Neuronal stem cell (in vitro differentiated cells): ENCODE data around the gene BCAR1.
A peak's percentile ranks its signal among the peaks of the same experiment; 100 is the strongest.

Experiments used
- DNase-seq: peaks from one replicate; pipeline ENCODE4 v3.0.0-alpha.2; 2013; ENCODE audit warnings: low spot score
- H2AFZ ChIP-seq: one replicate; pipeline ENCODE4 v1.6.1; 2013; ENCODE audit warnings: mild to moderate bottlenecking, low read length, inconsistent platforms
- H2AK5ac ChIP-seq: 2 replicates; pipeline ENCODE4 v1.6.1; 2013; ENCODE audit warnings: low read depth, mild to moderate bottlenecking, inconsistent platforms, low read length, moderate library complexity, mixed read lengths
- H2BK120ac ChIP-seq: 2 replicates; pipeline ENCODE4 v1.6.1; 2013; ENCODE audit warnings: low read depth, mild to moderate bottlenecking, inconsistent platforms, low read length, moderate library complexity, mixed read lengths
- H2BK12ac ChIP-seq: one replicate; pipeline ENCODE4 v1.6.1; 2013; ENCODE audit warnings: low read length, inconsistent platforms
- H2BK15ac ChIP-seq: 2 replicates; pipeline ENCODE4 v1.6.1; 2013; ENCODE audit warnings: mild to moderate bottlenecking, low read length, inconsistent platforms, mixed read lengths
- H2BK5ac ChIP-seq: one replicate; pipeline ENCODE4 v1.6.1; 2013; ENCODE audit warnings: inconsistent platforms, mild to moderate bottlenecking, low read length, moderate library complexity
- H3K14ac ChIP-seq: one replicate; pipeline ENCODE4 v1.6.1; 2013; ENCODE audit warnings: low read length, inconsistent platforms
- H3K18ac ChIP-seq: 2 replicates; pipeline ENCODE4 v1.6.1; 2013; ENCODE audit warnings: low read length, inconsistent platforms
- H3K23ac ChIP-seq: 2 replicates; pipeline ENCODE4 v1.6.1; 2013; ENCODE audit warnings: low read depth, mild to moderate bottlenecking, mixed read lengths, low read length, inconsistent platforms; ENCODE audit not compliant: poor library complexity
- H3K27ac ChIP-seq: replicated peaks from 3 replicates; pipeline ENCODE4 v1.5.1; 2013; ENCODE audit warnings: low read length, inconsistent platforms
- H3K27me3 ChIP-seq, 3 experiments: 2 replicates each; pipeline ENCODE4 v1.6.1; 2013; ENCODE audit warnings: low read length in 3 of 3, mild to moderate bottlenecking in 2 of 3, inconsistent platforms in 1 of 3, low read depth in 1 of 3, mixed read lengths in 1 of 3, moderate library complexity in 1 of 3; ENCODE audit not compliant: control insufficient read depth in 3 of 3, insufficient read depth in 3 of 3
- H3K36me3 ChIP-seq, 2 donors: replicated peaks in 1 of 2; 2 replicates each; pipeline ENCODE4 v1.6.1; 2013; ENCODE audit warnings: low read length in 2 of 2; ENCODE audit not compliant: control insufficient read depth in 2 of 2, insufficient read depth in 2 of 2
- H3K4ac ChIP-seq: 2 replicates; pipeline ENCODE4 v1.6.1; 2013; ENCODE audit warnings: inconsistent platforms, mild to moderate bottlenecking, low read length, moderate library complexity
- H3K4me1 ChIP-seq, 2 donors: 1 replicate in 1 of 2; 2 replicates in 1 of 2; pipeline ENCODE4 v1.6.1; 2013; ENCODE audit warnings: low read length in 2 of 2, low read depth in 1 of 2; ENCODE audit not compliant: control insufficient read depth in 2 of 2, insufficient read depth in 1 of 2
- H3K4me2 ChIP-seq: one replicate; pipeline ENCODE4 v1.6.1; 2013; ENCODE audit warnings: mild to moderate bottlenecking, low read length, inconsistent platforms; ENCODE audit not compliant: insufficient read depth, poor library complexity, severe bottlenecking
- H3K4me3 ChIP-seq, 2 donors: 2 replicates each; pipeline ENCODE4 v1.5.1; 2013; ENCODE audit warnings: low read length in 2 of 2, mild to moderate bottlenecking in 2 of 2, inconsistent platforms in 1 of 2, moderate library complexity in 1 of 2
- H3K79me1 ChIP-seq: one replicate; pipeline ENCODE4 v1.6.1; 2013; ENCODE audit warnings: low read depth, mild to moderate bottlenecking, inconsistent platforms, low read length, moderate library complexity
- H3K9ac ChIP-seq: one replicate; pipeline ENCODE4 v1.6.1; 2013; ENCODE audit warnings: mild to moderate bottlenecking, low read depth, low read length, inconsistent platforms; ENCODE audit not compliant: poor library complexity
- H3K9me3 ChIP-seq, 2 donors: replicated peaks in 1 of 2; 2 replicates each; pipeline versions ENCODE3 to v1.6.1; 2013; ENCODE audit warnings: low read length in 2 of 2, mild to moderate bottlenecking in 2 of 2, inconsistent platforms in 1 of 2, low read depth in 1 of 2, mixed read lengths in 1 of 2, moderate library complexity in 1 of 2; ENCODE audit not compliant: control insufficient read depth in 2 of 2, insufficient read depth in 1 of 2
- H4K8ac ChIP-seq: one replicate; pipeline ENCODE4 v1.6.1; 2013; ENCODE audit warnings: low read depth, mild to moderate bottlenecking, inconsistent platforms, low read length, moderate library complexity
- H4K91ac ChIP-seq: one replicate; pipeline ENCODE4 v1.6.1; 2013; ENCODE audit warnings: low read length, low read depth, mild to moderate bottlenecking, inconsistent platforms; ENCODE audit not compliant: poor library complexity
- WGBS, 2 donors: extraction: QIAGEN DNeasy Blood & Tissue Kit; methylation state at CpG; one replicate each; pipeline ENCODE4 v1.1.7; 2013; ENCODE audit warnings: missing lambda C conversion rate in 2 of 2, mixed read lengths in 1 of 2; ENCODE audit not compliant: insufficient read length in 2 of 2, insufficient replicate concordance in 1 of 2; ENCODE audit errors: extremely low coverage in 2 of 2; 5-methylcytosine and 5-hydroxymethylcytosine counted together

BCAR1 gene

GRCh38 chr16:75289189-75289588 lies 37.8 kb upstream of the BCAR1 start:
- Histone ChIP-seq H3K9ac (no peak overlapping the region), H3K4me2 (no peak overlapping the region), H2BK5ac (no peak overlapping the region), H3K79me1 (no peaks in the 10 kb centered on the region), H2BK120ac (no peak overlapping the region), H3K9me3 (no peaks in the 10 kb centered on the region), H3K4ac (no peak overlapping the region), H3K4me1 (peaks cover 6 to 10% of the 10 kb centered on the region in 2 donors), H2AK5ac (no peak overlapping the region), H3K18ac (no peak overlapping the region), H2BK12ac (no peak overlapping the region), H3K4me3 (no peak overlapping the region), H4K91ac (no peak overlapping the region), H2AFZ (no peak overlapping the region), H3K27me3 (no peaks in the 10 kb centered on the region), H3K23ac (no peak overlapping the region), H3K14ac (no peak overlapping the region), H4K8ac (no peak overlapping the region), H3K27ac (no peak overlapping the region), H3K36me3 (peaks cover 13 to 74% of the 10 kb centered on the region in 2 donors), H2BK15ac (no peak overlapping the region)
- DNase-seq, result no peak

GRCh38 chr16:75288596-75289120 lies 37.2 kb upstream of the BCAR1 start:
- 100% methylated on average over 4 of the region's 10 CpGs; no CpG with 5 or more reads in 1 of the 2 donors for WGBS, 2 donors
- Histone ChIP-seq H3K79me1 (no peaks in the 10 kb centered on the region), H3K27me3 (no peaks in the 10 kb centered on the region), H3K36me3 (peaks cover 12 to 68% of the 10 kb centered on the region in 2 donors), H4K8ac (no peak overlapping the region), H4K91ac (no peak overlapping the region), H3K4me1 (peaks cover 6 to 10% of the 10 kb centered on the region in 2 donors), H3K9me3 (no peaks in the 10 kb centered on the region), H3K27ac (no peak overlapping the region), H3K18ac (no peak overlapping the region), H3K14ac (no peak overlapping the region), H2BK5ac (no peak overlapping the region), H2AK5ac (no peak overlapping the region), H3K4me3 (no peak overlapping the region), H2AFZ (no peak overlapping the region), H2BK120ac (no peak overlapping the region), H3K9ac (no peak overlapping the region), H3K23ac (no peak overlapping the region), H3K4ac (no peak overlapping the region), H3K4me2 (no peak overlapping the region), H2BK15ac (no peak overlapping the region), H2BK12ac (no peak overlapping the region)
- no peak for DNase-seq

- Histone ChIP-seq H3K9ac (no peak overlapping the region), H4K91ac (no peak overlapping the region), H3K4ac (no peak overlapping the region), H3K14ac (peak overlapping the region; percentile 15), H3K23ac (no peak overlapping the region), H3K27ac (no peak overlapping the region), H2BK120ac (no peak overlapping the region), H2BK5ac (no peak overlapping the region), H2AFZ (no peak overlapping the region), H2AK5ac (no peak overlapping the region), H3K18ac (no peak overlapping the region), H2BK12ac (no peak overlapping the region), H3K27me3 (no peaks in the 10 kb centered on the region), H3K9me3 (no peaks in the 10 kb centered on the region), H4K8ac (no peak overlapping the region), H2BK15ac (no peak overlapping the region), H3K36me3 (peaks cover 12 to 64% of the 10 kb centered on the region in 2 donors), H3K4me1 (peaks cover 6 to 10% of the 10 kb centered on the region in 2 donors), H3K4me2 (no peak overlapping the region), H3K4me3 (no peak overlapping the region), H3K79me1 (no peaks in the 10 kb centered on the region)
- no peak for DNase-seq
- WGBS, 2 donors, result no CpG with 5 or more reads among the region's 7 CpGs
These were observed 36.8 kb upstream of the BCAR1 start for GRCh38 chr16:75288181-75288580.

GRCh38 chr16:75287708-75288107 lies 36.3 kb upstream of the BCAR1 start:
- H2BK12ac ChIP-seq, result no peak overlapping the region
- no peaks in the 10 kb centered on the region for H3K9me3 ChIP-seq
- H3K4me2 ChIP-seq, result no peak overlapping the region
- H4K8ac ChIP-seq, result no peak overlapping the region
- no peak for DNase-seq
- H3K36me3 ChIP-seq, result peaks cover 11 to 59% of the 10 kb centered on the region in 2 donors
- H3K18ac ChIP-seq, result no peak overlapping the region
- peaks cover 6 to 9% of the 10 kb centered on the region in 2 donors for H3K4me1 ChIP-seq
- no peak overlapping the region for H3K9ac ChIP-seq
- H3K27me3 ChIP-seq, result peaks cover 0 to under 1% (median 0%) of the 10 kb centered on the region in 3 experiments
- H2BK120ac ChIP-seq, result no peak overlapping the region
- no peak overlapping the region for H4K91ac ChIP-seq
- no peak overlapping the region for H3K4me3 ChIP-seq
- no peak overlapping the region for H2BK5ac ChIP-seq
- no peak overlapping the region for H3K4ac ChIP-seq
- H3K27ac ChIP-seq, result no peak overlapping the region
- H3K79me1 ChIP-seq, result no peaks in the 10 kb centered on the region
- no peak overlapping the region for H2AFZ ChIP-seq
- H3K23ac ChIP-seq, result no peak overlapping the region
- no peak overlapping the region for H2BK15ac ChIP-seq
- no peak overlapping the region for H3K14ac ChIP-seq
- no CpG with 5 or more reads among the region's 5 CpGs for WGBS, 2 donors
- no peak overlapping the region for H2AK5ac ChIP-seq
